ENCODE data around the gene SARS1.
A peak's percentile ranks its signal among the peaks of the same experiment; 100 is the strongest.

- no peak for TF ChIP-seq CTCF (IDR thresholded peaks at IDR 0.05)
- peak in 1 of 2 donors; percentile 19 for TF ChIP-seq POLR2A (IDR thresholded peaks at IDR 0.05)
Measured at GRCh38 chr1:109185357-109185756, 28.4 kb upstream of the SARS1 start.

Data from thyroid gland (tissue), 4 donors.